CD4-positive, alpha-beta T cell treated with Interleukin-21 for 1 hour (primary cell): ENCODE data around the gene KSR1.

Experiments used
- DNase-seq: peaks from one replicate; pipeline ENCODE4 v3.0.0-alpha.2; 2020

Gene KSR1

GRCh38 chr17:27575096-27575911 lies 119.1 kb downstream of the KSR1 start:
- DNase-seq, result no peak

DNA sequence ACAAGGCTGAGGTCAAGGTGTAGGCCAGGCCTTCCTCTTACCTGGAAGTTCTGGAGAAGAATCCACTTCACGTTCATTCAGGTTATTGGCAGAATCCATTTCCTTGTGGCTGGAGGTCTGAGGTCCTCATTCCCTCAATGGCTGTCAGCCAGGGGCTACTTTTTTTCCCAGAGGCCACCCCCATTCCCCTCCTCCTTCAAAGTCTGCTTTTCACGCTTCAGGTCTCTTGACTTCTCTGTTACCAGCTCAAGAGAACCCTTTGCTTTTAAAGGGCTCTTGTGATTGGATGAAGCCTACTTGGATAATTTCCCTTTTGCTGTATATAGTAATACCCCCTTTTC lies 119.6 kb downstream of the KSR1 start:
- no peak for DNase-seq

GRCh38 chr17:27576477-27577083 lies 120.3 kb downstream of the KSR1 start:
- DNase-seq, result no peak

DNA sequence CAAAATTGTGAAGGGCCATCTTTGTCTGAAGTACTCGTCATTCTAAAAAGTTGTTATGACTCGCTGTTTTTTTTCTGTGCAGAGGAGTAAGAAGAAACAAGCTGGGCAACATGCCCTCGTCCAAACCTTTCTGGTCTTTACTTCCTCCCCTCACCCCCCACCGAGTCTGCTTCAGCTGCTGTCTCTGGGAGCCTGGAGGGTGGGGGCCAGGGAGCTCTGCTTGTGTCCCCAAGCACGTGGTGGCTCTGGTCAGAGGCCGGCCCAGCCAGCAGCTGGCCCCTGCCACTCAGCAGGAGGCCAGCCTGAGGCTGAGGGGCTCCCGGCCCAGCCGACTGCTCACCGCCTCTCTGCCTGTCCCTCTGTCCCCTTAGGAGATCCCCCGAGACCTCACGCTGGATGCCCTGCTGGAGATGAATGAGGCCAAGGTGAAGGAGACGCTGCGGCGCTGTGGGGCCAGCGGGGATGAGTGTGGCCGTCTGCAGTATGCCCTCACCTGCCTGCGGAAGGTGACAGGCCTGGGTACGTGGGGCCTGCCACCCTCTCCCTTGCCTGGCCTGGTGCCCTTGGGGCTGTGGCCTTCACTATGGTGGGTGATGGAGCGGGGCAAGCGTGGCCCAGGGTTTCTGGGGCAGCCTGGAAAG lies 121.0 kb downstream of the KSR1 start:
- DNase-seq, result no peak

DNA sequence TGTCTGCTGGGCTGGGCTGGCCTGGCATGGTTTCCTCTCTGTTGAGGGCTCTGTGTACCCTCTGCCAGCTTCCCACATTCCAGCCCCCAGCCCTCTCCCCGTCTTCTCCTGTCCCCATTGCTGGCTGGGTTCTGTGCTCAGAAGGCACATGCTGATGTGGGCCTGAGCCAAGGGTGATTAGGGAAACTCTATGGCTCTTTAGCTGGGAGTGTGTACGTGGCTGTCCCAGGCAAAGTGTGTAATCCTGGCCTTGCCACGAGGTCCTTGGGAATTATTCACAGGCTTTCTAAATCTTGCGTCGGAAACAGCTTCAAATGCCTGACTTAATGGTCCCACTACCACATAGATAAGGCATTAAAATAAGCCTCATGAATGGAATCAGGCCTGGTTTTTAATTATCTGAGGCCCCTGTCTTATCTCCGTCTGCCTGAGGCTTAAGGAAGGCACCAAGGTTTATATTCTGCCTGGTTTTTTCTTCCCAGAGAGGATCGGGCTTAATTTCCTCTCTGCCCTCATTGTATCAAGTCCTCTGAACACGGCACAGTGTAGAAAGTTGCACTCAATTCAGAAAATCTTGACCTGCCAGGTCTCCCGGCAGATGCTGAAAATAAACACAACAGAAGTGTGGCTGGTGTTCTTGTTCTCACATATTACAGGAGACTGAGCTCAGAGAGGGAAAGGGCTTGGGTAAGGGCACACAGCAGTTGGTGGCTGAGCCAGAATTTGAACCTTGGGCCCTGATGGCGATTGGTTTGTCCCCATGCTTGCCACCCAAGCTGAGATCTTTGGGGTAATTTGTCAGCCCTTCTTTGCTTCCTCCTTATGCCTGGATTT lies 121.9 kb downstream of the KSR1 start:
- DNase-seq, result no peak

DNA sequence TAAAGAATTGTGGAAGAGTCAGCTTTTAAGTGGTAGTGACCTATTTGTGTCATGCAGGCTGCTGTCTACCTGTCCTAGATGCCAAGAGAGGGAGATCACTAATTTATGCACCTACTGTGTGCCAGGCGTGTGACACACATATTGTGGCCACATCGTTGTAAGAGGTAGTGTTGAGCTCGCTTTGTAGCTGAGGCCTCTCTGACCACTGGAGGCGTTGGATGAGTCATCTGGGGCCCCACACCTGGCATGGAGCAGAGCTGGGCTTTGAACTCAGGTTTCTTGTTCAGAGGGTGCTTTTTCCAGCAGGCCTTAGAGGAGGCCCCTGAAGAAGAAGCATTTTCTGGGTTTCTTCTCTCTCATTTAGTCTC lies 122.5 kb downstream of the KSR1 start:
- DNase-seq, result no peak

GRCh38 chr17:27579304-27579703 lies 123.1 kb downstream of the KSR1 start:
- DNase-seq, result no peak

DNA sequence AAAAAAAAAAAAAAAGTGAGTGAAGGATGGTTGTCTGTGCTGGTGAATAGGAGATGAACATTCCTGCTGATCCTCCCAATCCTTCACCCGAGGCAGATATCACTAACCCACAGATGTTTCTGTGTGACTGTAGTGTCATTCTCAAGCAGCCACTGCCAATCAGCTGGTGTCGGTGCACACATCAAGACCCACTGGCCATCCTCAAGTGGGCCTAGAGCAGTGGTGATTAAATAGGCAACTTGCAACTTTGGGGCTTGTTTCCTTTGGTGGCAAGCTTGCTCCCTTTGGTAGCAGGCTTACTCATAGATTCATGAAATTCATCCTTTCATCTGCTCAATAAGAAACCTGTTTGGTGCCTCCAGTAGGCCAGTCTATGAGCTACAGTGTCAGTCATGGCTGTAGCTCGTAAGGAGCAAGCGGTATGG lies 123.7 kb downstream of the KSR1 start:
- DNase-seq, result no peak

- DNase-seq, result no peak
Measured at GRCh38 chr17:27581016-27581415, 124.8 kb downstream of the KSR1 start.

DNA sequence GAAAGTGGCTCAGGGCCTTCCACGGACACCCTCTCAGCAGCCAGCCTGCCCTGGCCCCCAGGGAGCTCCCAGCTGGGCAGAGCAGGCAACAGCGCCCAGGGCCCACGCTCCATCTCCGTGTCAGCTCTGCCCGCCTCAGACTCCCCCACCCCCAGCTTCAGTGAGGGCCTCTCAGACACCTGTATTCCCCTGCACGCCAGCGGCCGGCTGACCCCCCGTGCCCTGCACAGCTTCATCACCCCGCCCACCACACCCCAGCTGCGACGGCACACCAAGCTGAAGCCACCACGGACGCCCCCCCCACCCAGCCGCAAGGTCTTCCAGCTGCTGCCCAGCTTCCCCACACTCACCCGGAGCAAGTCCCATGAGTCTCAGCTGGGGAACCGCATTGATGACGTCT lies 126.4 kb downstream of the KSR1 start:
- no peak for DNase-seq

- DNase-seq, result no peak
Measured at GRCh38 chr17:27585153-27585681, 129.0 kb downstream of the KSR1 start.

DNA sequence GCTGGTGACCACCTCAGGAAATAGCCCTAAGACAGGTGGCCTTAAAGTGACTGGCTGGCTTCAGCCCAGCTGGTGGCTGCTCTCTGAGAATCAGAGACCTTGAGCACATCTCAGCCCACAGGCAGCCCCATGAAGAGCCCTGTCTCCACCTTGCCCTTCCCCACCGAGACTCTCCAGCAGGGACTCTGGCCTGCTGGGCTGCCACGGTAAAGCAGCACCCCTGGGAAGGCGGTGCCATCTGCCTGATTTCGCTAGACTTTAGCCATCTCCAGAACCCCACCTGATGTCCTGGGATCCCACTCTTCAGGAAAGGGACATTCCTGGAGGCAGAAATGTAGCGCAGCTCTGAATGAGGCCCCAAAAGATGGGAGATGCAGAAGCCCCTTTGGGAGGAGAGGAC lies 129.5 kb downstream of the KSR1 start:
- no peak for DNase-seq

- DNase-seq, result no peak
Measured at GRCh38 chr17:27586203-27586721, 130.0 kb downstream of the KSR1 start.

DNA sequence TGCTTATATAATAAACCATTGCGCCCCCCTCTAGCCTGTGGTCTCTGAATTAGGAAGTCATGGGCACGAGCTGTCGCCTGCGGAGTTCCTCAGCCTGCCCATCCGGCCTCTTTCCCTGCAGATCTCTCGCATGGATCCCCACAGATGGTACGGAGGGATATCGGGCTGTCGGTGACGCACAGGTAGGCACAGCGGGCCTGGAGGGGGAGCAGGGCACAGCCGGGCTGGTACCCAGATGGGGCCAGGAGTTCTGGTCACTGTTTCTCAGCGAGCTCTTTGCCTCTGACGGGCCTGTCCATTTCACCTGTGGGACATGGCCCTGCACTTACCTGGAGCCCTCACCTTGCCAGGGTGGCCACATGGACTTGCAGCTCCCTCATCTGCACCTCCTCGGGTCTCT lies 132.1 kb downstream of the KSR1 start:
- no peak for DNase-seq

DNA sequence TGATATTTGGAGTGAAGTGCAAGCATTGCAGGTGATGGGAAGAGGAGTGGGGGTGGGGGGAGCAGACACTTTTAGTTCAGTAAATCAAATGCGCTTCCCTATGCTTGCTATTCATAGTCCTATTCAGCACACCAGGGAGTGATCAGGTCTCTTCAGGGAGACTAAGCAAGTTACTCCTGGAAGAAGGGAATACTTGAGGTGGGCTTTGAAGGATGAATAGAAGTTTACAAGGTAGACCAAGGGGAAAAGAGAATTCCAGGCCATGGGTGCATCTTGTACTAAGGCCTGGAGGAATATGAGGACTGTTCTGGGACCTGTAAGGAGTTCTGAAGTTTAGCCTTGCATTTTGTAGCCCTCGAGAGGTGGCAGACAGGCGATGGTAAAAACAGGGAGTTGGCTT lies 134.6 kb downstream of the KSR1 start:
- DNase-seq, result no peak

DNA sequence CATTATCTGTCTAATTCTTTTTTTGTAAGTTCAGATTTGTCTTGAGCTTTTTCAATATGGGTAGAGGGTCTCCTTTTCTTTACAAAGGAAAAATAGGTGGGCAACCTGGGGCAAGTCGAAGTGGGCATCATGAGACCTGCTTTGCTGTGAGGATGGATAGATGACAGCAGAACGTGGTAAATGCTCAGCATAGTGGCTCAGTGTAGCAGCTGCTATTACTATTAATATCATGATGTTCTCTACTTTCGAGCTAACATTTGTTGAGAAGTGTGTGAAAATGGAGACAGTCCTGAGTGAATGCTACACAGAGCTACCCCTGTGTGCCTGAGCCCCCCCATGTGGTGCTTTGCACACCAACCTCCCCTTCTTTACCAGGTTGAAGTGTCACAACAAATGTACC lies 135.7 kb downstream of the KSR1 start:
- DNase-seq, result no peak

- no peak for DNase-seq
Measured at GRCh38 chr17:27593232-27593856, 137.1 kb downstream of the KSR1 start.

- no peak for DNase-seq
Measured at GRCh38 chr17:27593857-27594255, 137.6 kb downstream of the KSR1 start.

- no peak for DNase-seq
Measured at GRCh38 chr17:27595208-27595607, 139.0 kb downstream of the KSR1 start.

GRCh38 chr17:27596096-27596495 lies 139.8 kb downstream of the KSR1 start:
- no peak for DNase-seq

- DNase-seq, result no peak
Measured at GRCh38 chr17:27596566-27597187, 140.4 kb downstream of the KSR1 start.

DNA sequence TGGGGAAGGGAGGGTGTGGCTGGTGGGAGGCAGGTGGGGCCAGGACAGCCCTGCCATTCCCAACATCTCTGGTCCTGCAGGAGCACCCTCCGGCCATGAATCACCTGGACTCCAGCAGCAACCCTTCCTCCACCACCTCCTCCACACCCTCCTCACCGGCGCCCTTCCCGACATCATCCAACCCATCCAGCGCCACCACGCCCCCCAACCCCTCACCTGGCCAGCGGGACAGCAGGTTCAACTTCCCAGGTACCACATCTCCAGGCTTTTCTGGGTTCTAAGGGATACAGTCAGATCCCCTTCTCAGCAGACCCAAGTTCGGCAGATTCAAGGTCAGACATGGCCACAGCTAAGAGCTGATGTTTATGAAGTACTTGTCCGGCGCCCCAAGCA lies 140.9 kb downstream of the KSR1 start:
- DNase-seq, result no peak
